HG02840 (cell line): Measurements from ENCODE around the gene CDK16.

Experiments
- ATAC-seq: cut with Tn5 transposase; IDR thresholded peaks from one replicate; pipeline ENCODE4 v1.9.1; 2021; ENCODE audit warnings: mild to moderate bottlenecking, moderate library complexity, moderate number of reproducible peaks; ENCODE audit not compliant: unreplicated experiment, low FRiP score

Gene CDK16

GRCh38 chrX:47218280-47218919 is at the start of gene CDK16:
CDK16 (plus strand) TSS chrX:47218681; CDS start chrX:47223558, 4,877 bp downstream.
- ATAC-seq: peak; percentile 38

- no peak for ATAC-seq
These were observed 49.2 kb upstream of the CDK16 start for GRCh38 chrX:47169273-47169672.

GRCh38 chrX:47169726-47170515 is 48.6 kb upstream of the CDK16 start:
- ATAC-seq: no peak

GRCh38 chrX:47170861-47171692 is 47.4 kb upstream of the CDK16 start:
- ATAC-seq: no peak

GRCh38 chrX:47171996-47172395 is 46.5 kb upstream of the CDK16 start:
- no peak for ATAC-seq

- ATAC-seq: no peak
These were observed 45.9 kb upstream of the CDK16 start for GRCh38 chrX:47172549-47172948.

GRCh38 chrX:47172971-47173792 is 45.3 kb upstream of the CDK16 start:
- no peak for ATAC-seq

- ATAC-seq: no peak
These were observed 44.1 kb upstream of the CDK16 start for GRCh38 chrX:47174376-47174775.

GRCh38 chrX:47174846-47175587 is 43.5 kb upstream of the CDK16 start:
- no peak for ATAC-seq

- ATAC-seq: no peak
These were observed 42.9 kb upstream of the CDK16 start for GRCh38 chrX:47175588-47175980.

- no peak for ATAC-seq
These were observed 42.3 kb upstream of the CDK16 start for GRCh38 chrX:47176101-47176740.

GRCh38 chrX:47177079-47177478 is 41.4 kb upstream of the CDK16 start:
- no peak for ATAC-seq

GRCh38 chrX:47178337-47178736 is 40.1 kb upstream of the CDK16 start:
- ATAC-seq: no peak

- no peak for ATAC-seq
These were observed 39.1 kb upstream of the CDK16 start for GRCh38 chrX:47179221-47179927.

GRCh38 chrX:47179928-47180255 is 38.6 kb upstream of the CDK16 start:
- no peak for ATAC-seq

- no peak for ATAC-seq
These were observed 38.1 kb upstream of the CDK16 start for GRCh38 chrX:47180346-47180745.

GRCh38 chrX:47181301-47181700 is 37.2 kb upstream of the CDK16 start:
- ATAC-seq: no peak

GRCh38 chrX:47182106-47182700 is 36.3 kb upstream of the CDK16 start:
- ATAC-seq: no peak
